ENCODE data around the gene HOXA7. TPM values are rescaled to one million over a fixed set of nuclear protein-coding genes. Genes with fewer than 3 reads are reported as not detected.

Gene HOXA7
- total RNA-seq, 6 experiments from 2014 or later: not detected

DNA sequence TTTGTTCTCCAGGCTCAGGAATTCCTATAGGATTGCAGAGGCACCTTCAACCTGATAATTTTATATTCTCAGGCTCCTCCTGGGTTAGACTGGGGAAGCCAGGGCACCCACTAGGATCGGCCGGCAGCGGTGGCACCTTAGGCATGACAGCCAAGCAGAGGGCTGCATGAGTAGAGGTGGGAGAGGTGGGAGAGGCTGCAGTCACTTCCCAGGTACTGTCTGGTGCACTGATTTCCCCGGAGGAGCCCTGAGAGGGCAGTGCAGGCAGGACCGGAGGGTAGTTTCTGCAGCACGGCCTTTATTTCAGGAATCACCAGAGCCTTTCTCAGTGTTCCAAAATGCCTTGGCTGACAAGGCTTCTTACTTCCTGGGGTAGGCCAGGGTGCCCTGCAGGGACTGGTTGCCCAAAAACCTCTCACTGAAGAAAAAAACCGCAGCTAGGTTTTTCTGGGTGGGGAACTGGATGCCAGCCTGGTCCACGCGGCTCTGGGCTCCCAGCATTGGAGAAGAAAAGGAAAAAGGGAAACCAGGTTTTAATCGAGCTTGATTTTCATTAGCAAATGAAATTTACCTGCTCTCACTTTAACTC, 47.0 kb upstream of the HOXA7 start:
- Histone ChIP-seq H3K27ac (no peak overlapping the region), H3K9me3 (no peaks in the 10 kb centered on the region), H3K36me3 (no peaks in the 10 kb centered on the region), H3K4me3 (no peak overlapping the region), H3K27me3 (peaks cover 39 to 65% of the 10 kb centered on the region in 2 donors), H3K4me1 (peaks cover 0 to 25% (median 5%) of the 10 kb centered on the region in 4 donors)
- no peak for TF ChIP-seq POLR2A (IDR thresholded peaks at IDR 0.05)
- TF ChIP-seq, protein P1, sequence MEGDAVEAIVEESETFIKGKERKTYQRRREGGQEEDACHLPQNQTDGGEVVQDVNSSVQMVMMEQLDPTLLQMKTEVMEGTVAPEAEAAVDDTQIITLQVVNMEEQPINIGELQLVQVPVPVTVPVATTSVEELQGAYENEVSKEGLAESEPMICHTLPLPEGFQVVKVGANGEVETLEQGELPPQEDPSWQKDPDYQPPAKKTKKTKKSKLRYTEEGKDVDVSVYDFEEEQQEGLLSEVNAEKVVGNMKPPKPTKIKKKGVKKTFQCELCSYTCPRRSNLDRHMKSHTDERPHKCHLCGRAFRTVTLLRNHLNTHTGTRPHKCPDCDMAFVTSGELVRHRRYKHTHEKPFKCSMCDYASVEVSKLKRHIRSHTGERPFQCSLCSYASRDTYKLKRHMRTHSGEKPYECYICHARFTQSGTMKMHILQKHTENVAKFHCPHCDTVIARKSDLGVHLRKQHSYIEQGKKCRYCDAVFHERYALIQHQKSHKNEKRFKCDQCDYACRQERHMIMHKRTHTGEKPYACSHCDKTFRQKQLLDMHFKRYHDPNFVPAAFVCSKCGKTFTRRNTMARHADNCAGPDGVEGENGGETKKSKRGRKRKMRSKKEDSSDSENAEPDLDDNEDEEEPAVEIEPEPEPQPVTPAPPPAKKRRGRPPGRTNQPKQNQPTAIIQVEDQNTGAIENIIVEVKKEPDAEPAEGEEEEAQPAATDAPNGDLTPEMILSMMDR (IDR thresholded peaks at IDR 0.05): no peak
- no peak for DNase-seq
- 14% methylated on average over 9 of the region's 10 CpGs for WGBS (ENCODE audit: insufficient coverage, low coverage, low lambda C conversion rate, missing lambda C conversion rate)
- intact Hi-C loops (cut with DNase I): loop anchor here in 1 of 2 donors (10.0 kb wide), 1 partner anchor 821 kb away; no protein-coding TSS in a partner anchor
- no peak for ATAC-seq

DNA sequence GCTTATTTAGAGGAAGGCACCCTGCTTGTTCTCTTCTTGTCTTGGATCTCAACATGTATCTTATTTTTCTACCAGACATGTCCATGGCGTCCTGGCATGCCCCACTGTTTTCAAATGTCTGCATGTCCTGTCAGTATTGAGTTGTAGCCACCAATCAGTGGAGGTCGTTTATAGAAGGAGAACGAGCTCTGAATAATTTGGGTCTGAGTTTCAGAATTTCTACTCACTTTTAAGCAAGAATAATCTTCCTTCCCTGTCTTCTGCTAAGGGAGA, 46.3 kb upstream of the HOXA7 start:
- no peak for DNase-seq
- Histone ChIP-seq H3K4me1 (peaks cover 0 to 25% (median 5%) of the 10 kb centered on the region in 4 donors), H3K36me3 (no peaks in the 10 kb centered on the region), H3K27me3 (peaks cover 44 to 67% of the 10 kb centered on the region in 2 donors), H3K27ac (no peak overlapping the region), H3K9me3 (no peaks in the 10 kb centered on the region), H3K4me3 (no peak overlapping the region)
- TF ChIP-seq, protein P1 (IDR thresholded peaks at IDR 0.05): no peak
- no peak for TF ChIP-seq POLR2A (IDR thresholded peaks at IDR 0.05)
- ATAC-seq: no peak
- WGBS (ENCODE audit: insufficient coverage, low coverage, low lambda C conversion rate, missing lambda C conversion rate): 8% methylated on average over 3 of the region's 3 CpGs
- intact Hi-C loops (cut with DNase I): loop anchor here in 1 of 2 donors (10.0 kb wide), 1 partner anchor 822 kb away; no protein-coding TSS in a partner anchor

DNA sequence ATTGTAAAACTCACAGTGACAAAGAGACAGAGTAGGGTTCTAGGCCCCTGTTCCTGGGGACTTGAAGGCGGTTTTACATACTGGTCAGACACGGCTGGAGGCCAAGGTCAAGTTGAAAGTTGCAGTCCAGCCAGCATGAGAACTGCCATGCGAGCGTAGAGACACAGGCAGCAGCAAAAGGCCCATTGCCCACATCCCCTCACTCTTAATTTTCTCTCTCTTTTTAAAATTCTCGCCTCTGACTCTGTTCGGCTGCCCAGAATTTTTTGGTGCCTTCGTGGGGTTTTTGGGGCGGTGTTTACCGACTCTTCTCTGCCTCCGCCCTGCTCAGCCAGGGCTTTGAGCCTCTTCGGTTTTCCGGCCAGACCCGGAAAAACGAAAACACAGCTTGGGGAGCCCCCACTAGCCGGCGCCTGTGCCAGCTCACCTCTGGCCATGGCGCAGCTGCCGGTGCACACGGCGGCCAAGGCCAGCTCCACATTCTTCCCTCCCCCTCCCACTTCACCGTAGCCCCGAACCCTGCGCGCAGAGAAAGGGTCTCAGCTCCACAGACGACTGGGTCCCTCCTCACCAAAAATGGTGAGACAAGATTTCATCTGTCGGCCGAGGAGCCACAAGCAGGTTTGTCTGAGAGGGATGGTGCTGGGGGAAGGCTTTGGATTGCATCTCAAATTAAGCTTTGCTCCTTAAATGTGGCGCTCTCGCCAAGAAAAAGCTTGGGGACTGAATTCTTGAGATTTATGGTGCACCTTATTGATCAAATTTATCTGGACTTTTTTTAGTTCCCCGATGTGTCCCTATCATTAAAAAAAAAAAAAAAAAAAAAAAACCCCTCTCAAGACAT, 45.8 kb upstream of the HOXA7 start:
- DNase-seq: no peak
- intact Hi-C loops (cut with DNase I): loop anchor here in 1 of 2 donors (10.0 kb wide), 1 partner anchor 823 kb away; no protein-coding TSS in a partner anchor

DNA sequence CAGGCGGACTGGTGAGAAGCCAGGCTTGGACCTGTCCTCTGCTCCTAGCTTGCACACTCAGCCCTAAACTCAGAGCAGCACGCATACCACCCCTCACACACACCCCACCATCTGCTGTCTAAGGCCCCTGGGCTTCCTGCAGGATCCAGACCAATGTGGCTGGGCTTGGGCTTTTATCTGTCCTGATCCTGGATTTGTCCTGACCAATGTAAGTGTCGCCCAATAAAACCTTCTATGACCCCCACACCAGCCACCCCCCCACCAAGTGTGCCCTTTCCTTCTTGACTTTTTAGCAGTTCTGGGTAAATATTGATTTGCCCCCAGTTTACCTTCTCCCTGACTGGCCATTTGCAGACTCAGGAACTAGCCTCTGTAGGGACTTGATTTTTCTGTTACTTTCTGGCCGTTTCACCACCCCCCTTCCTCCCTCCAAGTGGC, 45.1 kb upstream of the HOXA7 start:
- Histone ChIP-seq H3K27me3 (peaks cover 37 to 65% of the 10 kb centered on the region in 2 donors), H3K9me3 (no peaks in the 10 kb centered on the region), H3K4me1 (peaks cover 0 to 25% (median 5%) of the 10 kb centered on the region in 4 donors), H3K36me3 (no peaks in the 10 kb centered on the region), H3K27ac (no peak overlapping the region), H3K4me3 (no peak overlapping the region)
- TF ChIP-seq POLR2A (IDR thresholded peaks at IDR 0.05): no peak
- TF ChIP-seq, protein P1 (IDR thresholded peaks at IDR 0.05): no peak
- DNase-seq (peak in 1 of 3 donors; percentile 21), ATAC-seq (peak in 3 of 4 donors; percentile 9 to 25 (median 14))
- WGBS (ENCODE audit: insufficient coverage, low coverage, low lambda C conversion rate, missing lambda C conversion rate): 3% methylated on average over 3 of the region's 4 CpGs
- intact Hi-C loops (cut with DNase I): loop anchor here in 1 of 2 donors (10.0 kb wide), 1 partner anchor 823 kb away; no protein-coding TSS in a partner anchor

More for the DNA sequence above, 45.8 kb upstream of the HOXA7 start:
- ATAC-seq: peak in 2 of 4 donors; percentile 7 to 23
- no peak overlapping the region for H3K4me3 ChIP-seq
- peaks cover 43 to 67% of the 10 kb centered on the region in 2 donors for H3K27me3 ChIP-seq
- H3K4me1 ChIP-seq: peaks cover 0 to 25% (median 5%) of the 10 kb centered on the region in 4 donors
- no peaks in the 10 kb centered on the region for H3K36me3 ChIP-seq
- no peaks in the 10 kb centered on the region for H3K9me3 ChIP-seq
- 9% methylated on average over 17 of the region's 30 CpGs for WGBS (ENCODE audit: insufficient coverage, low coverage, low lambda C conversion rate, missing lambda C conversion rate)
- no peak for TF ChIP-seq POLR2A (IDR thresholded peaks at IDR 0.05)
- TF ChIP-seq, protein P1 (IDR thresholded peaks at IDR 0.05): no peak
- H3K27ac ChIP-seq: no peak overlapping the region
